CD4-positive, CD25-positive, alpha-beta regulatory T cell (primary cell): ENCODE measurements around the gene STOX2. TPM values are rescaled to one million over a fixed set of nuclear protein-coding genes. Genes with fewer than 3 reads are reported as not detected.

Experiments
- ATAC-seq, 2 donors: fragments of 150-1000 bp; cut with Tn5 transposase; one replicate each; pipeline ENCODE4 v1.10.0; 2021; ENCODE audit warnings: low read depth in 2 of 2, moderate number of reproducible peaks in 2 of 2, moderate library complexity in 1 of 2
- DNase-seq, 3 donors: peaks; one replicate each; pipeline versions ENCODE4 v3.0.0 to v3.0.0-alpha.2; 2012 to 2022; ENCODE audit warnings: mixed read lengths in 1 of 3
- H3K27ac ChIP-seq: one replicate; pipeline ENCODE4 v1.7.0; 2013; ENCODE audit warnings: mild to moderate bottlenecking, low read length; ENCODE audit not compliant: insufficient read depth, poor library complexity, severe bottlenecking
- H3K27me3 ChIP-seq: one replicate; pipeline ENCODE4 v1.7.0; 2013; ENCODE audit warnings: low read length; ENCODE audit not compliant: control insufficient read depth, insufficient read depth
- H3K36me3 ChIP-seq: one replicate; pipeline ENCODE4 v1.7.0; 2013; ENCODE audit warnings: mild to moderate bottlenecking, low read length, moderate library complexity; ENCODE audit not compliant: control insufficient read depth, insufficient read depth
- H3K4me1 ChIP-seq: 2 replicates; pipeline ENCODE4 v1.7.0; 2013; ENCODE audit warnings: mild to moderate bottlenecking, low read length; ENCODE audit not compliant: insufficient read depth, control insufficient read depth, poor library complexity, severe bottlenecking
- H3K4me3 ChIP-seq: one replicate; pipeline ENCODE4 v1.7.0; 2013; ENCODE audit warnings: low read depth, mild to moderate bottlenecking, low read length, moderate library complexity
- H3K9me3 ChIP-seq, 2 experiments: 1 replicate in 1 of 2; 2 replicates in 1 of 2; pipeline ENCODE4 v1.7.0; 2013; ENCODE audit warnings: low read length in 2 of 2, mild to moderate bottlenecking in 1 of 2, moderate library complexity in 1 of 2; ENCODE audit not compliant: control insufficient read depth in 2 of 2
- H3K27ac Mint-ChIP-seq, 3 donors: one replicate each; pipeline ENCODE4 v1.8.0; 2020 to 2022; ENCODE audit warnings: mild to moderate bottlenecking in 3 of 3, mixed read lengths in 3 of 3, moderate library complexity in 2 of 3
- H3K27me3 Mint-ChIP-seq: one replicate; pipeline ENCODE4 v1.8.0; 2022; ENCODE audit warnings: mild to moderate bottlenecking, mixed read lengths
- H3K36me3 Mint-ChIP-seq: one replicate; pipeline ENCODE4 v1.8.0; 2020; ENCODE audit warnings: mixed read lengths
- H3K4me1 Mint-ChIP-seq, 4 donors: one replicate each; pipeline ENCODE4 v1.8.0; 2020 to 2022; ENCODE audit warnings: mixed read lengths in 4 of 4, mild to moderate bottlenecking in 1 of 4
- H3K4me3 Mint-ChIP-seq, 4 donors: one replicate each; pipeline ENCODE4 v1.8.0; 2020 to 2022; ENCODE audit warnings: mild to moderate bottlenecking in 4 of 4, mixed read lengths in 4 of 4, moderate library complexity in 3 of 4
- H3K9me3 Mint-ChIP-seq, 7 donors: one replicate each; pipeline ENCODE4 v1.8.0; 2020 to 2022; ENCODE audit warnings: mixed read lengths in 7 of 7, mild to moderate bottlenecking in 3 of 7, moderate library complexity in 2 of 7
- polyA plus RNA-seq, 4 donors: library from polyadenylated mRNA; unstranded; fragments of 300-500 nt; fragmentation: Illumina TruSeq; gene quantifications; one replicate each; pipeline ENCODE4 v1.2.3, GENCODE V29; 2021
- total RNA-seq: library from RNA; stranded (reverse); gene quantifications from one replicate; pipeline ENCODE4 v1.2.3, GENCODE V29; 2022

The STOX2 gene
- total and polyA plus RNA-seq, 5 donors from 2014 or later = not detected

DNA sequence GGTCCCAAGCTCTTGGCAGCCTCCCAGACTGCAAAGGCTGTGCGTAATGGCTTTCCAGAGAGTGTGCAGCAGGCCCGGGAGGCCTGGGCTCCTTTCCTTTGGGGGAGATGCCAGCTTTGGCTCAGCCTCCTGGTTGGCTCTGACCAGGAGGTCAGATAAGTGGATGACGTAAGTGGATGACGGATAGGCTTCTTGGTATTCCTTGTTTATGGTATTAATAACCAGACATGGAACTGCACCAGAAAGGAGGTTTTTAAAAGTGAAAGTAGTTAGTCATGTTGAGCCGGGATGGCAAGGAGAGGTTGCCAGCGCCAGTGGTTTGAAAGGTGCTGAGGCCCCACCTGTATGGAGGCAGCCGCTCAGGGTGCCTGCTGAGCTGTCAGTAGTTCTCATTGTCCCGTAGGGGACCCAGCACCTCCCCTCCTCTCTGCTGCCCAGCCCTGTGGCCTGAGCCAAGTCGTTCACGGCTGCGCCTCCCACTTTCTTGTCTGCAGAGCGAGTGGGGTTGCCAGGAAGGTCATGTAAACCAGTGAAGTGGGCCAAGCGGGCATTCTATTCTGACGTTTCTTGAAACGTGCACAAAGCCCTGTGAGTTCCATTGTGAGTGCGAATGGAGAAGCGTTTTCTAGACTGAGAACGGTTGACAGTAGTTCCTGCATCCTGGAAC is 28.7 kb upstream of the STOX2 start:
- no peak for DNase-seq
- H3K4me1 Mint-ChIP-seq = no peaks in the 10 kb centered on the region
- Histone ChIP-seq H3K4me1 (no peaks in the 10 kb centered on the region), H3K27me3 (no peaks in the 10 kb centered on the region), H3K4me3 (no peak overlapping the region), H3K9me3 (no peaks in the 10 kb centered on the region), H3K36me3 (no peaks in the 10 kb centered on the region), H3K27ac (no peak overlapping the region)
- H3K36me3 Mint-ChIP-seq = no peaks in the 10 kb centered on the region
- no peak overlapping the region for H3K4me3 Mint-ChIP-seq
- H3K9me3 Mint-ChIP-seq = peaks cover 0 to 3% (median 0%) of the 10 kb centered on the region in 7 donors
- H3K27ac Mint-ChIP-seq = no peak overlapping the region
- no peak for ATAC-seq
- H3K27me3 Mint-ChIP-seq = peaks cover 5% of the 10 kb centered on the region

DNA sequence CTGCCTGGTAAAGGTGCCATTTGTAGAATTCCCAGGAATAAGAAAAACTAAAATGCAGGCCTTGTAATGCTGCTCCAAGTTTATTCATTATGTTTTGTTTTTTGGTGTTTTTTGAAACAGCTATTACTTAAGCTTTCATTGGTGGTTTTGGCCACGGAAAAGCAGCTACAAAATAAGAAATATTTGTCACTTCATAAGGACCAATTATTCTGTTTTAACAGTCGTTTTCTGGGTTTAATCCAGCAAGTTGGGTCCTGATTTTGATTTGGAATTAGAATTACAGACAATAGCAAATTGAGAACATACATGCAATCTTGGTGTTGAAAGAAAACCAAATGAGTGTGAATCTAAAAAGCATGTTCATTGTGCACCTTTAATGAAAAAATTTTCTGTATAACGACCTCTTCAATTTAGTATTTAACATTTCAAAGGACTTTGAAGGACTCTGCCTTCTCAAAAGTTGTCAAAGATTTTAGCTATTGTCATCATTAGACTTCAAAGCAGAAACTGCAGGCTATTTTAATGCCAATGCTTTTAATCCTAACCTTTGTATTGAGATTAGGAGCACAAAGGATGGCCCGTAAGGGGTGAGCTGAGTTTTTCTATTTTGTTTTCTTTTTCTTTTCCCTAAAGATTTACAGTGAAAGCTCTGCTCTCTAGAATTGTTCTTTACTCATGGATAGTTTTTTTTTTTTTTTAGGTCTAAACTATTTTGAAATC is 26.7 kb upstream of the STOX2 start:
- Mint-ChIP-seq H3K36me3 (no peaks in the 10 kb centered on the region), H3K9me3 (peaks cover 0 to 2% (median 0%) of the 10 kb centered on the region in 7 donors), H3K27me3 (peaks cover 5% of the 10 kb centered on the region), H3K4me3 (no peak overlapping the region), H3K27ac (no peak overlapping the region), H3K4me1 (no peaks in the 10 kb centered on the region)
- H3K27me3 ChIP-seq = no peaks in the 10 kb centered on the region
- H3K36me3 ChIP-seq = no peaks in the 10 kb centered on the region
- DNase-seq = no peak
- H3K4me3 ChIP-seq = no peak overlapping the region
- no peaks in the 10 kb centered on the region for H3K9me3 ChIP-seq
- H3K27ac ChIP-seq = no peak overlapping the region
- ATAC-seq = no peak
- no peaks in the 10 kb centered on the region for H3K4me1 ChIP-seq

DNA sequence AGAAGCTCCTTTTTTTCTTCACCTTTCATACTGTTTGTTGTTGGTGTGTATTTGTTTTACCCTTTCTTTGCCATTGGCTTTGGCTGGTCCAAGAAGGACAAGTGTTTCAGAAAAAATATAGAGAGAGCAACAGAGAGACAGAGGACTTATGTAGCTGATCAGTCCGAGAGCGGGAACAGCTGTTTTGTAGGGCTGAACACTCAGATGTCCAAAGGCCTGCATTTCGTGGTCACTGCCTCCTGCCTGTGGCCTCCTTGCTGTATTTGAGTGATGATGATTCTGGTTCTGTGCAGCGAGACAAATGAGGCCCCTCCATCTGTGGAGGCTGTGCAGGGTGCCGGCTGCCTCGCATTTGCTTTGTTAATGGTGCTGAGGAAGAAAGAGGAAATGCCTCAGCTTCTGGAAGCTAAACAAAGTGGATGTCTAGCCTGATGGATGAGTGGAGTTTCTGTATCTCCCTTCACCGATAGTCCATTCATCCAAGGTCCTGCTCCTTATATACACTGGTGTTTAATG is 19.8 kb upstream of the STOX2 start:
- H3K27me3 Mint-ChIP-seq = peaks cover 10% of the 10 kb centered on the region
- Histone ChIP-seq H3K4me3 (no peak overlapping the region), H3K27me3 (no peaks in the 10 kb centered on the region), H3K36me3 (no peaks in the 10 kb centered on the region), H3K9me3 (no peaks in the 10 kb centered on the region), H3K4me1 (no peaks in the 10 kb centered on the region), H3K27ac (no peak overlapping the region)
- H3K36me3 Mint-ChIP-seq = no peaks in the 10 kb centered on the region
- ATAC-seq = no peak
- no peak overlapping the region for H3K4me3 Mint-ChIP-seq
- H3K4me1 Mint-ChIP-seq = no peaks in the 10 kb centered on the region
- peaks cover 0 to 2% (median 0%) of the 10 kb centered on the region in 7 donors for H3K9me3 Mint-ChIP-seq
- no peak for DNase-seq
- H3K27ac Mint-ChIP-seq = no peak overlapping the region

GRCh38 chr4:183887351-183887750 is 17.8 kb upstream of the STOX2 start:
- Mint-ChIP-seq H3K27ac (no peak overlapping the region), H3K27me3 (peaks cover 10% of the 10 kb centered on the region), H3K4me1 (no peaks in the 10 kb centered on the region), H3K36me3 (no peaks in the 10 kb centered on the region), H3K4me3 (no peak overlapping the region), H3K9me3 (no peaks in the 10 kb centered on the region)
- no peak overlapping the region for H3K27ac ChIP-seq
- H3K4me3 ChIP-seq = no peak overlapping the region
- DNase-seq = no peak
- no peaks in the 10 kb centered on the region for H3K36me3 ChIP-seq
- H3K27me3 ChIP-seq = no peaks in the 10 kb centered on the region
- H3K9me3 ChIP-seq = no peaks in the 10 kb centered on the region
- no peak for ATAC-seq
- no peaks in the 10 kb centered on the region for H3K4me1 ChIP-seq

DNA sequence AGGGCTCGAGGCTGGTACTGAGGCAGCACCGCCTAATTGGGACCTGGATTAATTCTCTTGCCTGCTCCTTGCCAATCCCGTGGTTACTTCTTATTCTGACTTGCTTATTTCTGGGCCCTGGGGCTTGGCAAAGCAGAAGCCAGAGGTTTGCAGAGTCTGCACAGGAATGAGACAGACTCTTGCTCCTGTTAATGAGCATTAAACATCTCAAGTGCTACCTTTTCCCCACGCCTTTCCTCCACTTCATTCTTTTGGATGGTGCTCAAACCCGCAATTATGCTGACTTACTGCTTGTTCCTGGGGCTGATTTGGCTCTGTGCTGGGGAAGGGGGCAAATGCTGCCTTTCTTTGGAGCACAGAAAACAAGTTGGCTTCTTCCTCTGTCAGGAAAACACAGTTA is 16.5 kb upstream of the STOX2 start:
- DNase-seq = no peak
- no peak overlapping the region for H3K4me3 Mint-ChIP-seq
- no peaks in the 10 kb centered on the region for H3K36me3 Mint-ChIP-seq
- Histone ChIP-seq H3K27ac (no peak overlapping the region), H3K9me3 (no peaks in the 10 kb centered on the region), H3K27me3 (no peaks in the 10 kb centered on the region), H3K36me3 (no peaks in the 10 kb centered on the region), H3K4me1 (no peaks in the 10 kb centered on the region), H3K4me3 (no peak overlapping the region)
- H3K4me1 Mint-ChIP-seq = no peaks in the 10 kb centered on the region
- H3K27me3 Mint-ChIP-seq = peaks cover 10% of the 10 kb centered on the region
- no peak for ATAC-seq
- no peak overlapping the region for H3K27ac Mint-ChIP-seq
- H3K9me3 Mint-ChIP-seq = no peaks in the 10 kb centered on the region

DNA sequence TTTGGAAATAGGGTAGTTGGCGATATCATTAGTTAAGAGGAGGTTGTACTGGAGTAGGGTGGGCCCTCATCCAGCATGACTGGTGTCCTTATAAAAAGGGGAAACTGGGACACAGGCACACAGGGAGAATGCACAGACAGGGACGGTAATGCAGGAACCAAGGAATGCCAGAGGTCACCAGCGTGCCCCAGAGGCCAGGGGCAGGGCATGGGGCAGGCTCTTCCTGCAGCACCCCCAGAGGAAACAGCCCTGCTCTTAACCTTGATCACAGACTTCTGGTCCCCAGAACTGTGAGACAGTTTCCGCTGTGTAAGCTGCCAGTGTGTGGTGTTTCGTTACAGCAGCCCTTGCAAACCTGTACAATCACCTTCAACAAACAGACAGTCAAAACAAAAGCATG is 15.9 kb upstream of the STOX2 start:
- no peaks in the 10 kb centered on the region for H3K4me1 Mint-ChIP-seq
- peaks cover 10% of the 10 kb centered on the region for H3K27me3 Mint-ChIP-seq
- Histone ChIP-seq H3K4me1 (no peaks in the 10 kb centered on the region), H3K27me3 (no peaks in the 10 kb centered on the region), H3K36me3 (no peaks in the 10 kb centered on the region), H3K4me3 (no peak overlapping the region), H3K9me3 (no peaks in the 10 kb centered on the region), H3K27ac (no peak overlapping the region)
- H3K27ac Mint-ChIP-seq = no peak overlapping the region
- H3K4me3 Mint-ChIP-seq = no peak overlapping the region
- ATAC-seq (no peak), DNase-seq (no peak)
- no peaks in the 10 kb centered on the region for H3K9me3 Mint-ChIP-seq
- H3K36me3 Mint-ChIP-seq = no peaks in the 10 kb centered on the region

GRCh38 chr4:183897193-183897592 is 7.9 kb upstream of the STOX2 start:
- H3K9me3 Mint-ChIP-seq = peaks cover 0 to 5% (median 3%) of the 10 kb centered on the region in 7 donors
- Histone ChIP-seq H3K27ac (no peak overlapping the region), H3K36me3 (no peaks in the 10 kb centered on the region), H3K4me1 (no peaks in the 10 kb centered on the region), H3K27me3 (peaks cover 3% of the 10 kb centered on the region), H3K9me3 (no peaks in the 10 kb centered on the region), H3K4me3 (no peak overlapping the region)
- no peak overlapping the region for H3K4me3 Mint-ChIP-seq
- ATAC-seq = no peak
- DNase-seq = no peak
- H3K36me3 Mint-ChIP-seq = no peaks in the 10 kb centered on the region
- H3K4me1 Mint-ChIP-seq = no peaks in the 10 kb centered on the region
- H3K27ac Mint-ChIP-seq = no peak overlapping the region
- peaks cover 12% of the 10 kb centered on the region for H3K27me3 Mint-ChIP-seq

DNA sequence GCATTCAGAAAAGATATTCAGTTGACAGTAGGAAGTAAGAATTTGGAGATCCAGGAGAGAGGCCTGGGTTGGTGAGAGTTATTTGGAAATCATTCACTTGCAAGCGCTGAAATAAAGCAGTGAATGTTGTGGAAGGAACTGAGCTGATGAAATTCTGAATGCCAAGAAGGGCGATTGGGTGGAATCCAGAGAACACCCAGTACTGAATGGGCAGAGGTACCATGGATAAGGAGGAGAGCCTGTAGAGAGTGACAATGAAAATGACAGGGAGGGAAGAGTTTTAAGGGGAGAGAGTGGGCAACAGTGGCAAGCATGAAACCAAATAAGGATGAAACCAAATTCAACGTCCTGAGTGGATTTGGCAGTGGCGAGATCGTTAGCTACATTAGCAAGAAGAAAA is 6.7 kb upstream of the STOX2 start:
- Mint-ChIP-seq H3K4me1 (no peaks in the 10 kb centered on the region), H3K27me3 (peaks cover 18% of the 10 kb centered on the region), H3K9me3 (peaks cover 0 to 5% (median 3%) of the 10 kb centered on the region in 7 donors), H3K4me3 (no peak overlapping the region), H3K27ac (no peak overlapping the region), H3K36me3 (no peaks in the 10 kb centered on the region)
- Histone ChIP-seq H3K4me1 (no peaks in the 10 kb centered on the region), H3K27ac (no peak overlapping the region), H3K4me3 (no peak overlapping the region), H3K36me3 (no peaks in the 10 kb centered on the region), H3K27me3 (peaks cover 8% of the 10 kb centered on the region), H3K9me3 (no peaks in the 10 kb centered on the region)
- no peak for ATAC-seq
- DNase-seq = no peak
